CD4-positive, alpha-beta T cell (primary cell): ENCODE results near the gene ZNF185. TPM values are rescaled to one million over a fixed set of nuclear protein-coding genes. Genes with fewer than 3 reads are reported as not detected.

Experiments
- ATAC-seq: fragments of 200-7000 bp; cut with Tn5 transposase; one replicate; pipeline ENCODE4 v1.10.0; 2022; ENCODE audit warnings: mild to moderate bottlenecking; ENCODE audit not compliant: poor library complexity
- CTCF ChIA-PET: fragments of 350-600 bp; sonication (Branson Sonifier 250); formaldehyde crosslinking; loops from one replicate; lab custom pipeline; 2021; ENCODE audit warnings: antibody characterized with exemption, inconsistent platforms; lab: Charles Lee
- POLR2A ChIA-PET: fragments of 350-600 bp; sonication (Branson Sonifier 250); formaldehyde crosslinking; loops from one replicate; lab custom pipeline; 2021; ENCODE audit warnings: antibody characterized with exemption, inconsistent platforms; lab: Charles Lee
- DNase-seq, 14 experiments: peaks; one replicate each; pipeline ENCODE4 v3.0.0-alpha.2; 2013 to 2020; ENCODE audit warnings: mixed read lengths in 2 of 14
- H3K27ac ChIP-seq, 2 donors: one replicate each; pipeline versions ENCODE4 v1.5.1 to v1.7.0; 2013; ENCODE audit warnings: low read length in 2 of 2, low read depth in 1 of 2, mild to moderate bottlenecking in 1 of 2
- H3K27me3 ChIP-seq, 2 experiments: 1 replicate in 1 of 2; 2 replicates in 1 of 2; pipeline versions ENCODE4 v1.6.1 to v1.7.0; 2013; ENCODE audit warnings: low read length in 2 of 2, control low read depth in 1 of 2, mild to moderate bottlenecking in 1 of 2, moderate library complexity in 1 of 2; ENCODE audit not compliant: insufficient read depth in 2 of 2, control insufficient read depth in 1 of 2
- H3K36me3 ChIP-seq: one replicate; pipeline ENCODE4 v1.6.1; 2013; ENCODE audit warnings: low read length, control low read depth; ENCODE audit not compliant: insufficient read depth
- H3K4me1 ChIP-seq: one replicate; pipeline ENCODE4 v1.6.1; 2013; ENCODE audit warnings: low read length, control low read depth; ENCODE audit not compliant: insufficient read depth
- H3K4me3 ChIP-seq: one replicate; pipeline ENCODE4 v1.5.1; 2013; ENCODE audit warnings: mild to moderate bottlenecking, low read length, moderate library complexity
- H3K9me3 ChIP-seq, 2 experiments: 1 replicate in 1 of 2; 2 replicates in 1 of 2; pipeline versions ENCODE4 v1.6.1 to v1.7.0; 2013; ENCODE audit warnings: low read length in 2 of 2, mild to moderate bottlenecking in 2 of 2, control low read depth in 1 of 2, moderate library complexity in 1 of 2; ENCODE audit not compliant: control insufficient read depth in 1 of 2, insufficient read depth in 1 of 2
- H3K27ac Mint-ChIP-seq: one replicate; pipeline ENCODE4 v1.8.0; 2020; ENCODE audit warnings: mixed read lengths
- H3K27me3 Mint-ChIP-seq: one replicate; pipeline ENCODE4 v1.8.0; 2021; ENCODE audit warnings: mixed read lengths
- H3K36me3 Mint-ChIP-seq: one replicate; pipeline ENCODE4 v1.8.0; 2021; ENCODE audit warnings: low read depth, mixed read lengths
- H3K4me1 Mint-ChIP-seq: one replicate; pipeline ENCODE4 v1.8.0; 2021; ENCODE audit warnings: low read depth, mixed read lengths
- H3K4me3 Mint-ChIP-seq: one replicate; pipeline ENCODE4 v1.8.0; 2020; ENCODE audit warnings: mild to moderate bottlenecking, mixed read lengths
- H3K9me3 Mint-ChIP-seq: one replicate; pipeline ENCODE4 v1.8.0; 2020; ENCODE audit warnings: mixed read lengths
- intact Hi-C, 2 experiments: fragments of 100-400 bp; cut with DNase I in 1 of 2; cut with micrococcal nuclease in 1 of 2; formaldehyde crosslinking; loops; one replicate each; pipeline versions ENCODE4 v1.15.1 to v1.9.0; 2023 to 2025; cut with DNase I, micrococcal nuclease
- total RNA-seq, 174 experiments: library from RNA in 2 of 174; stranded (reverse) in 2 of 174; gene quantifications; one replicate each; pipeline ENCODE4 v1.2.3 and lab custom pipeline; 2021 to 2026
- TF ChIP-seq, protein P1 (sequence below): fragments of 200-600 bp; IDR thresholded peaks from one replicate; pipeline ENCODE4 v1.8.0; 2022; ENCODE audit warnings: antibody characterized with exemption, mild to moderate bottlenecking

The ZNF185 gene
- total RNA-seq, 2 experiments from 2014 or later = 1.4 to 1.5 TPM

DNA sequence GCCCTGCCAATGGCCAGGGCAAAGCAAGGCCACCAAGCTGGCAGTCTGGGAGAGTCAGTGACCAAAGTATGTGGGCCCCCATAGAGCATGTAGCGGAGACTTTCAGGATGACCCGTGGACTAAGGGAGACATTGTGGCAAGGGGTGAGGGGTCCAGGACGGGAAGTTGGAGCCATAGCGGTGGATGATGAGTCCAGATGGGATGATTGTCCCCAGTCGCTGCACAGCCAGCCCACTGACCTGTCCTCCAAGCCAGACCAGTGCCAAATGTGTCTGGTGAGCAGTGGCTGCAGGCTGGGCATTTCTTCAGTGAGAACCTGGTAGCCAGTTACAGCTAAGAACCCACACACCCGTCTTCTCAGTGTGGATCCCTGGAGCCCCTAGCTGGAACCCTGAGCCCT is 34.3 kb downstream of the ZNF185 start:
- no peaks in the 10 kb centered on the region for H3K4me1 Mint-ChIP-seq
- no peak overlapping the region for H3K4me3 Mint-ChIP-seq
- no peak overlapping the region for H3K27ac Mint-ChIP-seq
- ATAC-seq (no peak), DNase-seq (no peak)
- H3K36me3 Mint-ChIP-seq = no peaks in the 10 kb centered on the region
- Histone ChIP-seq H3K27ac (no peak overlapping the region), H3K36me3 (no peaks in the 10 kb centered on the region), H3K9me3 (no peaks in the 10 kb centered on the region), H3K27me3 (no peaks in the 10 kb centered on the region), H3K4me1 (no peaks in the 10 kb centered on the region), H3K4me3 (no peak overlapping the region)
- ChIA-PET CTCF (no interaction called here), POLR2A (no interaction called here)
- TF ChIP-seq, protein P1, sequence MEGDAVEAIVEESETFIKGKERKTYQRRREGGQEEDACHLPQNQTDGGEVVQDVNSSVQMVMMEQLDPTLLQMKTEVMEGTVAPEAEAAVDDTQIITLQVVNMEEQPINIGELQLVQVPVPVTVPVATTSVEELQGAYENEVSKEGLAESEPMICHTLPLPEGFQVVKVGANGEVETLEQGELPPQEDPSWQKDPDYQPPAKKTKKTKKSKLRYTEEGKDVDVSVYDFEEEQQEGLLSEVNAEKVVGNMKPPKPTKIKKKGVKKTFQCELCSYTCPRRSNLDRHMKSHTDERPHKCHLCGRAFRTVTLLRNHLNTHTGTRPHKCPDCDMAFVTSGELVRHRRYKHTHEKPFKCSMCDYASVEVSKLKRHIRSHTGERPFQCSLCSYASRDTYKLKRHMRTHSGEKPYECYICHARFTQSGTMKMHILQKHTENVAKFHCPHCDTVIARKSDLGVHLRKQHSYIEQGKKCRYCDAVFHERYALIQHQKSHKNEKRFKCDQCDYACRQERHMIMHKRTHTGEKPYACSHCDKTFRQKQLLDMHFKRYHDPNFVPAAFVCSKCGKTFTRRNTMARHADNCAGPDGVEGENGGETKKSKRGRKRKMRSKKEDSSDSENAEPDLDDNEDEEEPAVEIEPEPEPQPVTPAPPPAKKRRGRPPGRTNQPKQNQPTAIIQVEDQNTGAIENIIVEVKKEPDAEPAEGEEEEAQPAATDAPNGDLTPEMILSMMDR = no peak
- H3K27me3 Mint-ChIP-seq = no peaks in the 10 kb centered on the region
- no peaks in the 10 kb centered on the region for H3K9me3 Mint-ChIP-seq
- intact Hi-C loops = no loop called here

DNA sequence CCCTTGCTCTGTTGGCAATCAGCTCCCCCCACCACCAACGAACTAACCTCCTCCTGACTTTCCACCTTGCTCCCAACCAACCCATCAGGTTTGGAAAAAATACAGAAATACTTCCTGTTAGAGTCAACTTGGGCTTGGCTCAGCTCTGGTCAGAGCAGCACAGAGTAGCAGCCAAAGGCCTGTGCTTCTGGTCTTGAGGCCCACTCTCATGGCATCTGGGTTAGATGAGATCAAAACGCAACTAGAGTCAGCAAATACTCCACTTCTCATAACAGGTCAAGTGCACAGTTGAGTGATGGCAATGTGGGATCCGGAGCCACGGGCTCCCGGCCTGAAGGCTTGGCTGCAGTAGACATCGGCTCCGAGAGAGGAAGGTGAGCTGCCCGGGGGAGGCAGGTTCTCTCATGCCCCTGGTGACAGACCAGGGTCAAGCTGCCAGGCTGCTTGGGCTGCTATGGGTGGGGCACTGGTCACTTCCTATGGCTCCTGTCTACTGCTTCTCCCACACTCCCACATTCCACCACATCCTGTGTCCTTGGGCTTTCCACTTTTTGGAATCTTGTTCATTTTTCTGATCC is 34.8 kb downstream of the ZNF185 start:
- no peak for ATAC-seq
- intact Hi-C loops = no loop called here
- Mint-ChIP-seq H3K36me3 (no peaks in the 10 kb centered on the region), H3K27ac (no peak overlapping the region), H3K27me3 (no peaks in the 10 kb centered on the region), H3K4me3 (no peak overlapping the region), H3K9me3 (no peaks in the 10 kb centered on the region), H3K4me1 (no peaks in the 10 kb centered on the region)
- H3K27ac ChIP-seq = no peak overlapping the region
- no peaks in the 10 kb centered on the region for H3K4me1 ChIP-seq
- no peaks in the 10 kb centered on the region for H3K27me3 ChIP-seq
- ChIA-PET CTCF (no interaction called here), POLR2A (no interaction called here)
- H3K4me3 ChIP-seq = no peak overlapping the region
- no peak for DNase-seq
- no peaks in the 10 kb centered on the region for H3K36me3 ChIP-seq
- no peaks in the 10 kb centered on the region for H3K9me3 ChIP-seq
- TF ChIP-seq, protein P1 = no peak

DNA sequence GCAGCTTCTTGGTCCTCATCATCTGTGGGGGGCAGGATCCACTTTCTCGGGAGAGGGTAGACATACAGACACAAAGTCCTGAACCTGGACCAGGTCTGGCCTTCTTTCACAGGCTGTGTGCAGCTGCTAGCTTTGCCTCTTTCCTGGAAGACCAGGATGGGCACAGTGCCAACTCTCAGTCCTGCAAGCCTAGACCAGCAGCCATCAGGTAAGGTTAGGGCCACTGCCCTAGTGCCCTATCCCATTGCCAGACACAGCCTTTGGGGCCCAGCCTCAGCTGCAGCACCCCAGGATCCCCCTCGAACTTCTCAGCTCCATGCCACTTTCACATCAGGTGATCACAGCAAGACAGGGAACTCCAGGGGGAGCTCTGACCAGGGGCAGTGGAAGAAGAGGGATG is 38.4 kb downstream of the ZNF185 start:
- DNase-seq (no peak), ATAC-seq (no peak)
- H3K27ac Mint-ChIP-seq = no peak overlapping the region
- no peak overlapping the region for H3K4me3 Mint-ChIP-seq
- no peaks in the 10 kb centered on the region for H3K9me3 ChIP-seq
- H3K4me1 ChIP-seq = peaks cover 6% of the 10 kb centered on the region
- no peaks in the 10 kb centered on the region for H3K27me3 Mint-ChIP-seq
- H3K36me3 ChIP-seq = no peaks in the 10 kb centered on the region
- H3K27ac ChIP-seq = no peak overlapping the region
- TF ChIP-seq, protein P1 = no peak
- peaks cover 2% of the 10 kb centered on the region for H3K4me1 Mint-ChIP-seq
- intact Hi-C loops = no loop called here
- H3K36me3 Mint-ChIP-seq = no peaks in the 10 kb centered on the region
- H3K27me3 ChIP-seq = no peaks in the 10 kb centered on the region
- H3K4me3 ChIP-seq = no peak overlapping the region
- POLR2A ChIA-PET = no interaction called here
- no peaks in the 10 kb centered on the region for H3K9me3 Mint-ChIP-seq
- CTCF ChIA-PET = no interaction called here
